Brain microvascular endothelial cell (primary cell): ENCODE measurements around the gene DQX1.

Experiments used
- DNase-seq: peaks from one replicate; pipeline ENCODE4 v3.0.0-alpha.2; 2020
- H3K27ac ChIP-seq: fragments of 250-450 bp; sonication (Bioruptor Pico); 2 replicates; pipeline ENCODE4 v1.5.1; 2020; ENCODE audit warnings: mild to moderate bottlenecking, moderate library complexity
- H3K27me3 ChIP-seq: fragments of 250-450 bp; sonication (Bioruptor Pico); replicated peaks from 2 replicates; pipeline ENCODE4 v1.5.1; 2020; ENCODE audit warnings: mild to moderate bottlenecking
- H3K36me3 ChIP-seq: fragments of 250-450 bp; sonication (Bioruptor Pico); replicated peaks from 2 replicates; pipeline ENCODE4 v1.5.1; 2020; ENCODE audit warnings: mild to moderate bottlenecking
- H3K4me3 ChIP-seq: 2 replicates; pipeline ENCODE4 v1.5.1; 2011; ENCODE audit warnings: low read depth, mild to moderate bottlenecking, control low read depth, low read length, moderate library complexity
- CTCF ChIP-seq: IDR thresholded peaks from 2 replicates; pipeline ENCODE4 v1.5.1; 2011; ENCODE audit warnings: low read depth, mild to moderate bottlenecking, moderate library complexity, low read length, control low read depth, inconsistent platforms; ENCODE audit errors: missing control alignments
- in situ Hi-C: cut with HindIII; loops from 2 replicates; pipeline ENCODE4 v1.10.0; 2017; ENCODE audit warnings: low sequenced_read_pairs, low pct_ligation_motif_present

DQX1 gene

GRCh38 chr2:74515981-74516633 is 9.9 kb downstream of the DQX1 start:
- no peaks in the 10 kb centered on the region for H3K36me3 ChIP-seq
- no peak for TF ChIP-seq CTCF
- H3K27ac ChIP-seq, result no peak overlapping the region
- DNase-seq, result peak; percentile 29
- no peak overlapping the region for H3K4me3 ChIP-seq
- in situ Hi-C loops, result no loop called here
- H3K27me3 ChIP-seq, result peaks cover 71% of the 10 kb centered on the region

GRCh38 chr2:74515271-74515980 is 10.6 kb downstream of the DQX1 start:
- Histone ChIP-seq H3K27ac (no peak overlapping the region), H3K36me3 (no peaks in the 10 kb centered on the region), H3K27me3 (peaks cover 72% of the 10 kb centered on the region), H3K4me3 (no peak overlapping the region)
- in situ Hi-C loops, result no loop called here
- DNase-seq, result no peak
- no peak for TF ChIP-seq CTCF

GRCh38 chr2:74514368-74515270 is 11.4 kb downstream of the DQX1 start, which contains the start of gene TLX2:
TLX2 (plus strand) TSS chr2:74514450; CDS start chr2:74514807, 357 bp downstream.
- in situ Hi-C loops, result no loop called here
- Histone ChIP-seq H3K27me3 (peaks cover 68% of the 10 kb centered on the region), H3K27ac (no peak within 1 kb of the TSS), H3K36me3 (no peaks in the 10 kb centered on the region), H3K4me3 (no peak within 1 kb of the TSS)
- TF ChIP-seq CTCF, result no peak
- DNase-seq, result no peak

GRCh38 chr2:74513605-74514367 is 12.2 kb downstream of the DQX1 start:
- H3K4me3 ChIP-seq, result no peak overlapping the region
- H3K36me3 ChIP-seq, result no peaks in the 10 kb centered on the region
- no peak overlapping the region for H3K27ac ChIP-seq
- no peak for TF ChIP-seq CTCF
- in situ Hi-C loops, result no loop called here
- no peak for DNase-seq
- peaks cover 61% of the 10 kb centered on the region for H3K27me3 ChIP-seq
